ENCODE measurements around the gene NAT10. TPM values are rescaled to one million over a fixed set of nuclear protein-coding genes. Genes with fewer than 3 reads are reported as not detected.
"Not testable (repeated sequence)": the region's sequence is repeated elsewhere in the genome, so short reads cannot be mapped to it uniquely, and the experiment has no call there.

Gene NAT10
- total RNA-seq, 2 donors from 2014 or later = 13.3 to 16.0 TPM

DNA sequence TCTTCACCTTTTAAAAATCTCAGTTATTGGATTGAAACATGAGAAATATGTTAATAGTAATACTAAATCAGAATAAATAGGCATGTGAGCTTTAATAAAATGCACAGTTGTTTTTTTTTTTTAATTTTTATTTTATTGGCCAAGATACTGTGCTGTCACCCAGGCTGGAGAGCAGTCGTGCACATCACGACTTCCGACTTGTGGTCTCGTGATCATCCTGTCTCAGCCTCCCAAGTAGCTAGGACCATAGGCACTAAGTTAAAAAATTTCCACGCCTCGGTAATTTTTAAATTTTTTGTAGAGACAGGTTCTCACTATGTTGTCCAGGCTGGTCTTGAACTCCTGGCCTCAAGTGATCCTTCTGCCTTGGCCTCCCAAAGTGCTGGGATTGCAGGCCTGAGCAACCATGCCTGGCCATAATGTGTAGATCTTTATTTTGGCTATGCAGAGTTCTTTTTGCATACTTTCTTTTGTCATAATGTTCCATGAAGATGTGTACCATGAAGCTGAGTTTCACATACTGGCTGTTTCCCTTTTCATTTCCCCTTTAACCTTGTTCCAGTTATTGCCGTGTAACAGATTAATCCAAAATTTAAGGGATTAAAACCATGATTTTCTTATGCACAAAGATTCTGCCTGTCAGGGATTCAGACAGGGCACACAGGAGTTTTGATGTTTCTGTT is 37.9 kb upstream of the NAT10 start:
- DNase-seq (ENCODE audit: low spot score) = no peak
- no peak for TF ChIP-seq CTCF (IDR thresholded peaks at IDR 0.05)
- Histone ChIP-seq H3K4me1 (peaks cover 0 to 76% of the 10 kb centered on the region in 2 donors), H3K36me3 (peaks cover 11% of the 10 kb centered on the region), H3K9me3 (no peaks in the 10 kb centered on the region), H3K27ac (peak overlapping the region in 1 of 2 donors; percentile 1), H3K4me3 (no peak overlapping the region), H3K27me3 (no peaks in the 10 kb centered on the region)

DNA sequence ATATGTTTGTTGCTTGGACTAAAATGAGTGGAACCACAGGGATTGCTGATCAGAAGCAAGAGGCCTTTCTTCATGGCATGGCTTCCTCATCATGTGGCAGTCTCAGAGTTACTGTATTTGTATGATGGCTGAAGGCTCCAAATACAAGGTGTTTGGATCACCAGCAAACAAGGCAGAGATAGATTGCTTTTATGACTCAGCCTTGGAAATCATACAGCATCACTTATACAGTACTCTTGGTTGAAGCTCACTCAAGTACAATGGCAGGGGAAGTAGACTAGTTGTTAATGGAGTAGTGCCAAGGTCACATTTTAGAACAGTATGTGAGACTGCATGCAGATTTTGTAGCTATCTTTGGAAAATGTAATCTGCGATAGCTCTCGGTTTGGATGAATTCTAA is 37.3 kb upstream of the NAT10 start:
- Histone ChIP-seq H3K27me3 (no peaks in the 10 kb centered on the region), H3K4me1 (peaks cover 0 to 72% of the 10 kb centered on the region in 2 donors), H3K36me3 (peaks cover 15% of the 10 kb centered on the region), H3K9me3 (no peaks in the 10 kb centered on the region), H3K27ac (peak overlapping the region in 1 of 2 donors; percentile 1), H3K4me3 (no peak overlapping the region)
- no peak for DNase-seq (ENCODE audit: low spot score)
- TF ChIP-seq CTCF (IDR thresholded peaks at IDR 0.05) = no peak

GRCh38 chr11:34071306-34071705 is 34.1 kb upstream of the NAT10 start:
- H3K27me3 ChIP-seq; DNase-seq (ENCODE audit: low spot score); H3K4me3 ChIP-seq; H3K27ac ChIP-seq; H3K9me3 ChIP-seq: not testable (repeated sequence)
- H3K4me1 ChIP-seq = peaks cover 0 to 61% of the 10 kb centered on the region in 2 donors
- H3K36me3 ChIP-seq = peaks cover 45% of the 10 kb centered on the region

DNA sequence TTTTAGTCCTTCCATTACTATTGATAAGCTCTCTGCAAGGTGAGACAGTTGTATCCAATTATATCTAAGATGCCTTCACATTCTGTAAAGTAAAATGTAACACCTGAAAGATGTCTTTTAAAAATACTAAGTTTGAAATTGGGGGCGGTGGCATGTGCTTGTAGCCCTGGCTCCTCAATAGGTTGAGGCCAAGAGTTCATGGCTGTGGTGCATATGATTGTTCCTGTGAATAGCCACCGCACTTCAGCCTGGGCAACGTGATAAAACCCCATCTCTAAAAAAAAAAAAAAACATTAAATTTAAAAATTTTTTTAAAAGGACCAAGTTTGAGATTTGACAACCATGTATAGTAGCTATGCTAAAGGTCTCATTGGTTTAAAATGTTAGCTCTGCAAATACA is 33.4 kb upstream of the NAT10 start:
- H3K4me3 ChIP-seq = no peak overlapping the region
- H3K36me3 ChIP-seq = peaks cover 52% of the 10 kb centered on the region
- no peak for TF ChIP-seq CTCF (IDR thresholded peaks at IDR 0.05)
- peaks cover 0 to 55% of the 10 kb centered on the region in 2 donors for H3K4me1 ChIP-seq
- no peak for DNase-seq (ENCODE audit: low spot score)
- no peak overlapping the region for H3K27ac ChIP-seq
- no peaks in the 10 kb centered on the region for H3K27me3 ChIP-seq
- no peaks in the 10 kb centered on the region for H3K9me3 ChIP-seq

DNA sequence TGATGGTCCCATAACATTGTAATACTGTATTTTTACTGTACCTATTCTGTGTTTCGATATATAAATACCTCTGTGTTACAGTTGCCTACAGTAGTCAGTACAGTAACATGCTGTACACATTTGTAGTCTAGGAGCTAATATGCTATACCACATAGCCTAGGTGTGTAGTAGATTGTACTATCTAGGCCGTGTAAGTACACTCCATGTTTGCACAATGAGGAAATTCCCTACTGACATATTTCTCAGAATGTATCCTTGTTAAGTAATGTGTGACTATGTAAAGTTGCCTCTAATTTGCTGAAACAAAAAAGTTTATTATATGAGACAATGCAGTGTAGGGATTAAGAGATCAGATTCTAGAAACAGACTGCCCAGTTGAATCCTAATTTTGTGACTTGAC is 32.6 kb upstream of the NAT10 start:
- no peaks in the 10 kb centered on the region for H3K9me3 ChIP-seq
- H3K36me3 ChIP-seq = peaks cover 59% of the 10 kb centered on the region
- H3K4me3 ChIP-seq = no peak overlapping the region
- no peak overlapping the region for H3K27ac ChIP-seq
- no peaks in the 10 kb centered on the region for H3K27me3 ChIP-seq
- TF ChIP-seq CTCF (IDR thresholded peaks at IDR 0.05) = no peak
- H3K4me1 ChIP-seq = peaks cover 0 to 47% of the 10 kb centered on the region in 2 donors
- no peak for DNase-seq (ENCODE audit: low spot score)

- Histone ChIP-seq H3K36me3 (peaks cover 74% of the 10 kb centered on the region), H3K9me3 (no peaks in the 10 kb centered on the region), H3K27ac (no peak overlapping the region), H3K4me3 (no peak overlapping the region), H3K4me1 (peaks cover 0 to 31% of the 10 kb centered on the region in 2 donors), H3K27me3 (no peaks in the 10 kb centered on the region)
- DNase-seq (ENCODE audit: low spot score) = no peak
- no peak for TF ChIP-seq CTCF (IDR thresholded peaks at IDR 0.05)
These were observed 31.0 kb upstream of the NAT10 start for GRCh38 chr11:34074391-34074790.
